NCI-H774 (cell line): ENCODE measurements around the gene MYO18A.
"Not testable (repeated sequence)": the region's sequence is repeated elsewhere in the genome, so short reads cannot be mapped to it uniquely, and the experiment has no call there.

Experiments
- DNase-seq: peaks from one replicate; lab custom pipeline; 2025; lab: John Stamatoyannopoulos, UW

The MYO18A gene, protein sequence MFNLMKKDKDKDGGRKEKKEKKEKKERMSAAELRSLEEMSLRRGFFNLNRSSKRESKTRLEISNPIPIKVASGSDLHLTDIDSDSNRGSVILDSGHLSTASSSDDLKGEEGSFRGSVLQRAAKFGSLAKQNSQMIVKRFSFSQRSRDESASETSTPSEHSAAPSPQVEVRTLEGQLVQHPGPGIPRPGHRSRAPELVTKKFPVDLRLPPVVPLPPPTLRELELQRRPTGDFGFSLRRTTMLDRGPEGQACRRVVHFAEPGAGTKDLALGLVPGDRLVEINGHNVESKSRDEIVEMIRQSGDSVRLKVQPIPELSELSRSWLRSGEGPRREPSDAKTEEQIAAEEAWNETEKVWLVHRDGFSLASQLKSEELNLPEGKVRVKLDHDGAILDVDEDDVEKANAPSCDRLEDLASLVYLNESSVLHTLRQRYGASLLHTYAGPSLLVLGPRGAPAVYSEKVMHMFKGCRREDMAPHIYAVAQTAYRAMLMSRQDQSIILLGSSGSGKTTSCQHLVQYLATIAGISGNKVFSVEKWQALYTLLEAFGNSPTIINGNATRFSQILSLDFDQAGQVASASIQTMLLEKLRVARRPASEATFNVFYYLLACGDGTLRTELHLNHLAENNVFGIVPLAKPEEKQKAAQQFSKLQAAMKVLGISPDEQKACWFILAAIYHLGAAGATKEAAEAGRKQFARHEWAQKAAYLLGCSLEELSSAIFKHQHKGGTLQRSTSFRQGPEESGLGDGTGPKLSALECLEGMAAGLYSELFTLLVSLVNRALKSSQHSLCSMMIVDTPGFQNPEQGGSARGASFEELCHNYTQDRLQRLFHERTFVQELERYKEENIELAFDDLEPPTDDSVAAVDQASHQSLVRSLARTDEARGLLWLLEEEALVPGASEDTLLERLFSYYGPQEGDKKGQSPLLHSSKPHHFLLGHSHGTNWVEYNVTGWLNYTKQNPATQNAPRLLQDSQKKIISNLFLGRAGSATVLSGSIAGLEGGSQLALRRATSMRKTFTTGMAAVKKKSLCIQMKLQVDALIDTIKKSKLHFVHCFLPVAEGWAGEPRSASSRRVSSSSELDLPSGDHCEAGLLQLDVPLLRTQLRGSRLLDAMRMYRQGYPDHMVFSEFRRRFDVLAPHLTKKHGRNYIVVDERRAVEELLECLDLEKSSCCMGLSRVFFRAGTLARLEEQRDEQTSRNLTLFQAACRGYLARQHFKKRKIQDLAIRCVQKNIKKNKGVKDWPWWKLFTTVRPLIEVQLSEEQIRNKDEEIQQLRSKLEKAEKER (N-terminal part only)

DNA sequence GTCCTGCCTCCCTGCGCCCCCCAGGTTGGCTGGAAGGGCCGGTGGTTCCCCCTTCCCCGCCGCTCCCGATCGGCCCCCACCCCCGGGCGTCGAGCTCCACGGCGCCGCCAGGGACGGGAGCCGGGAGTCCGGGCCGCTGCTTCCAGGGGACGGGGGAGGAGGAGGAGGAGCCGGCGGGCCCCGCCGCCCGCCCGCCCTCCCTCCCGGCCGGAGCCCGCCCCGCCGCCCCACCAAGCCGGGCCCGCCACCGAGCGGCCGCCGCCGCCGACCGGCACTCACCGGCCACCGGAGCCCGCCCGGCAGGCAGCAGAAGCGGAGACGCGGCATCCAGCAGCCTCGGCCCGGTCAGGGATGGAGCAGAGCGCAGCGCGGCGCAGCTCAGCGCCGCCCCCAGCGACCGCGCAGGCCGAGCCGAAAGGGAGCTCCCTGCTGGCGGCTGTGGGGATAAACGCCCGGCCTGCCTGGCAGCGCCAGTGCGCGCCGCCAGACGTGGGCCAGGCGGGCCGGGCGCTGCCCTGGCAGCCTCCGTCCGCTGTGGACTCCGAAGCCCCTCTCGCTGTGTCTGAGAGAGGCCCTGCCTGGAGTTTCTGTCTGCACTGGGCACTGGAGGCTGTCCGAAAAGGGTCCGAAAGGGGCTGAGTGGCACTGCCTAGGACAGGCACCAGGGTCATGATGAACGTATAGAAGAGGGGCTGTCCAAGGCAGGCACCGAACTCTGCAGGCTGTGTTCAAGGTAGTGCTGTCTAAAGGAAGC, at the start of gene MYO18A:
Gene MYO18A, minus strand, starts transcription at position 365 of the 754 bp plus-strand sequence. CDS start 13,458 bp downstream, outside the sequence.
- peak; percentile 74 for DNase-seq

DNA sequence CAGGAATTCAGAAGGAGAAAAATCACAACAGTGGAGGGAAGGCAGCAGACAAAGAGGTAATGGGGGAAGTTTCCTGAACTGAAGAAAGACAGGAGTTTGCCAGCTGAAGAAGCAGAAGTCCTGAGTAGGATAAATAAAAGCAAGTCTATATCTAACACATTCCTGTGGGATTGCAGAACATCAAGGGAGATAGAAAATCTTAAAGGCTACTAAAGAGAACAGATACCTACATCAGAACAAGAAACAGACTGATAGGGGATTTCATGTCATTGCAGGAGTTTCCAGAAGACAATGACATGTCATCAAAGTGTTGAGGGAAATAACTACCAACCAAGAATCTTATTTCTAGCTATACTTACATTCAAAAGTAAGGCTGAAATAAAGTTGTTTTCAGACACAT, 45.2 kb upstream of the MYO18A start:
- no peak for DNase-seq

DNA sequence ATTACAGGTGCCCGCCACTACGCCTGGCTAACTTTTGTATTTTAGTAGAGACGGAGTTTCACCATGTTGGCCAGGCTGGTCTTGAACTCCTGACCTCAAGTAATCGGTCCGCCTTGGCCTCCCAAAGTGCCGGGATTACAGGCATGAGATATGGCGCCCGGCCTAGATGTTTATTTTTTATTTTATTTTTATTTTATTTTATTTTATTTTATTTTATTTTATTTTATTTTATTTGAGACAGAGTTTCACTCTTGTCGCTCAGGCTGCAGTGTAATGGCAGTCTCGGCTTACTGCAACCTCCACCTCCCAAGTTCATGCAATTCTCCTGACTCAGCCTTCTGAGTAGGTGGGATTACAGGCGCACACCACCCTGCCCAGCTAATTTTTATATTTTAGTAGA, 41.1 kb upstream of the MYO18A start:
- not testable (repeated sequence) for DNase-seq

DNA sequence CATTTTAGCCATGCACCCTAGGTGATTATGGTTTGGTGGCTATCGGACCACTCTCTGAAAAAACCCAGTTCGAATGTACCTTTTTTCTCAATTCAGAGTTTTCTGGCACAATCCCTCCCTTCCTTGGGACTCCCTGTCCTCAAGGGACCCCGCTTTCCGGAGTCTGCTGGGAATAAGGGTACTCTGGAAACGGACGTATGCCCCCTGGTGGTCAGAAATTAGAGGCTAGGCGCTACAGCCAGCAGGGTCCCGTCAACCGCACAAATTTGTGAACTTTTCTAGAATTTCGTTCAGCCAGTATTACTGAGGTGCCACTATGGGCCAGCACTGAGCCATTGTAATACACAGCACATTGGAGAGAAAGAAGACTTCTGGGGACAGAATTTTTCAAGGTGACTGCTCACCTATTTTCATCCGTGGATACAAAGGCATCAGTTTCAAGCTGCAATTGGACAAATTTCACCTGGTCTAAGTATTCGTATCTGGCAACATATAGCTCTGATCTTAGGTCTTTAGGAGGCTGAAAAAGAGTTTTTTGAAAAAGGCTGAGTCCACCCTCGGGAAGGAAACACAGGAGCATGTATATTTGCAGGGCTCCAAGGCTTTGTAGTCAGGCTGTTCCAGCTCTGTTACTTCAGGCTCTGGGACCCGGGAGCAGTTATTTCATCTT, 39.3 kb upstream of the MYO18A start:
- DNase-seq, result peak; percentile 75

DNA sequence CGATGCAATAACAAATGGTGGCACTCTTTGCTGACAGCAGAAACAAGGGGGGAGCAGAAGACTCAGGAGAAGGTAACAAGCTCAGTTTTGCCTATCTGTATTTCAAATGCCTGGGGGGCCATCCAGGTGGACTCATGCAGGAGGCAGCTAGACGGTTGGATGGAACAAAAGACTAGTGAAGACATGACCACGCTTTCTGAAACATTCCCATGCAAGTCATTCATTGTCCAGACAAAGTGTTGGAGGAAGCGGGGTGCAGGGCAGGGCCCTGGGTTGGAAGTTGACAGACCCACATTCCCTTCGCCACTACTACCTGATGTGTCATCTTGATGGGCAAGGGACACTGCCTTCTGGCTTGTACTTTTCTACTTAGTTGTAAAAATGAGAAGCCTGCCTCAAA, 36.7 kb upstream of the MYO18A start:
- DNase-seq, result no peak

DNA sequence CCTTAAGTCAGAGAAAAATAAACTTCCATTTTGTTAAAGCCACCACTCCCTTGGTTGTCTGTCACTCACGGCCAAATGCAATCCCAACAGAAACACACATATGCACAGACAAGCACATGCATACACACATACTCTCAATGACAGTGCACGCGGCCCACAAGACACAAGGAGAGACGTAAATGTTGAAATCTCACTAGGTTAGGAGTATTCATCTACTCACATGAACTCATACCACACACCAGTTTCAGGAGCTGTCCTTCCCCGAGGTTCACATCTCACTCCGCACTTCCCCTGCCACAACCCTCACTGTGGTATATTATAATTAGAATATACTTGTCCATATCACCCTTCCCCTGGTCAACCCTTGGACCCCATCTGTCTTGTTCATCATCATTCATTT, 36.0 kb upstream of the MYO18A start:
- DNase-seq, result no peak

DNA sequence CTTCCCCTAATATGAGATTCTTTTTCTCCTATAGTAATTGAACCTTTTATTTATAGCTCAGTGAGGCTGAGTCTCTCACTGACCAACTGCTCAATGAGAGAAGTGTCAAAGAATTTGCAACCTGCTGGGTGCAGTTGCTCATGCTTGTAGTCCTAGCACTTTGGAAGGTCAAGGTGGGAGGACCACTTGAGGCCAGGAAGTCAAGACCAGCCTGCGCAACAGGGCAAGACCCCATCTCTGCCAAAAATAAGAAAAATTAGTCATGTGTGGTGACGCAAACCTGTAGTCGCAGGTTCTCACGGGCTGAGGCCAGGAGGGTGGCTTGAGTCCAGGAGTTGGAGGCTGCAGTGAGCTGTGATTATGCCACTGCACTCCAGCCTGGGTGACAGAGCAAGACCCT, 35.5 kb upstream of the MYO18A start:
- no peak for DNase-seq

DNA sequence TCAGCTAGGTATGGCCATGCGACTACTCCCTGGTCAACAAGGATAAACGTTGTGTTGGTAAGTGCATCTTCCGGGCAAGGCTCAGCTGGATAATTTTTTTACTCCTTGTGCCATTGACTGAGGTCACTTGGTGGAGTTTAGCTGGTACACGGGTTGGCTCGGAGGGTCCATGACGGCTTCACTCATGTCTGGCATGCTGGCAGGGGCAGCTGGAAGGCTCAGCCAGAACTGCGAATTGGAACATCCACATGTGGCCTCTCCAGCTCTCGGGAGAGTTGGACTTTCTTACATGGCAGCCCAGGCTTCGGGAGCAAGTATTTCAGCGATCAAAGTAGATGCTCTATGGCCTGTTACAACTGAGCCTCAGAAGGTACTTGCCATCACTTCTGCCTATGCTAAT, 35.0 kb upstream of the MYO18A start:
- DNase-seq, result no peak

DNA sequence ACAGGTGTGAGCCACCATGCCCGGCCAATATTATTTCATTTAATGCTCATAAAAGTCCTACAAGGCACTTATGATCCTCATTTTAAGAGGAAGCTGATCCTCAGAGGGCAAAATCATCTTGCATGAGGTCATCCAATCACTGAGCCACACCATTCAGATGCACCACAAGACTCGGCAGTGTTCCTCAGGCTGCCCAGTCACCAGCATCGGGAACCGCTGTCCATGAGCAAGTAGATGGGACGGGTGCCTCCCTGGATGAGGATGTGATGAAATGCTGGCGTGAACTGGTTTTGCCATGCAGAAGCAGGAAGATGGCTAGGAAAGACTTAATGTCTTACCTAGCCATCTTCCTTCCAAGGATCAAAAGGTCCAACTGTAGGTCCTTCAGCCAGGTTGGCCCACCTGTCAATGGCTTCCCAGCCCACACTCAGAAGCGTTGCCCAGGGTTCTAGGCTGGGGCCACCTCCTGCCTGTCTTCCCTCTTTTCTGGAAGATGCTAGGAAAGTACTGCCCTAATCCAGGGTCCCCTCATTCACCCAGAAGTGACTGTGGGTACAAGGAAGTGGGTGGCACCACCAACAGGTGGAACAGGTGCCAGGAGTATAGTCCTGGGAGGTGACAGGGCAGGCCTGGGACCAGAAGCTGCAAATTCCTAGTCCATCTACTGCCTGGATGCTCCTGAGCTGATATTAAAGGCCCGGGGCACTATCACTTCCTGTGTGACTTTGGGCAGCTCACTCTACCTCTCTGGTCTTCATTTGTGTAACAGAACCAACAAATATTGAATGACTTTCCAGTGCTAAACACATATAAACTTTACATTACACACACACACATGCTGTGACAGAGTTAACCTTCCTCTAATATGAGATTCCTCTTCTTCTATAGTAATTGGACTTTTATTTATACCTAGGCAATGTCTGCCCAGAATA, 34.3 kb upstream of the MYO18A start:
- no peak for DNase-seq

DNA sequence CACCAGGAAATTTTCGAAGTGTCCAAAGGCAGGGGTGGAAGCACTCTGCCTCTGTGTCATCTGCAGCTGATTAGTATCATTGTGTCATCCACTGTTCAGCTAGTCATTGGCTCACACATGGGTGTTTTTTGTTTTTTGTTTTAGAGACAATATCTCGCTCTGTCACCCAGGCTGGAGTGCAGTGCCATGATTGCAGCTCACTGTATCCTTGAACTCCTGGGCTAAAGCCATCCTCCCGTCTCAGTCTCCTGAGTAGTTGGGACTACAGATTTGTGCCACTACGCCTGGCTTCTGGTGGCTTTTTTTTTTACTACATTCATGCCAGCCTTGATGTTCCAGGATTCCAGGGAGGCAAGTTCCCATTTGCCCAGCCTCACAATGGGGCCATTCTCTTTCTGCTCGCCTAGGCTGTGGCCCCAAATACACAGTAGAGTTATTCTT, 32.5 kb upstream of the MYO18A start:
- no peak for DNase-seq

DNA sequence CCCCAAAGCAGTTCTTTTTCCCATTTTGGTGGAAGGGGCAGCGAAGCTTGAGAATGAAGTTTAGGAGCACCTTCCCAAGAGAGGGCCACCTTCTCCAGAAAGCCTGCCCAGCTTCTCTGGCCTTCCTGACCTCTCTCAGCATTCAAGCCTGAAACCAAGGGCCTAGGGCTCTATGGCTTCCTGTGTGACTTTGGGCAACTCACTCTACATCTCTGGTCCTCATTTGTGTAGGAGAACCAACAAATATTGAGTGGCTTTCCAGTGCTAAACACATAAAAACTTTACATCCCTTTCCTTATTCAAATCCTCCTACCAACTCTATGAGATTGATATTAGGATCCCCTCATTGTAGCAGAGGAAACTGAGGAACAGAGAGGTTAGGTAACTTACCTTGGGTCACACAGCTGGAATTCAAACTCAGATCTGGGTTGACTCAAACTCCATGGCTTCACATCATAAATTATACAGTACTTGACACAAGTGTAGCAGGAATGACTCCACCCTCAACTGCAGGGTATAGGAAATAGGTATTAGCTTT, 32.0 kb upstream of the MYO18A start:
- DNase-seq, result no peak

DNA sequence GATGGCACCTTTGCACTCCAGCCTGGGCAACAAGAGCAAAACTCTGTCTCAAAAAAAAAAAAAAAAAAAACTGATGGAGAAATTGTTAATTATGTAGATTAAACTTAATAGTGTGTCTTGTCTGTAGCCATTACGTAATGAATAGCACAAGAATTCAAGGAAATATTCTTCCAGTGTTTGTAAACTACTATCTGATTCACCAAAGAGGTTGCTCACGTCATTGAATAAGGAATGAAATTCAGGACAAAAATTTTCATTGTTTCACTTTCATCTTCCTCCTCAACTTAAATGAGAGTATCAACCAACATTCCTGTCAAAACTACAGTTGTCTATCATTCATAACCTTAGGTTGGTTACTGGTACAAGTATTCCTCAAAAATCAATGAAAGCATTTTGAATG, 30.7 kb upstream of the MYO18A start:
- DNase-seq, result no peak

DNA sequence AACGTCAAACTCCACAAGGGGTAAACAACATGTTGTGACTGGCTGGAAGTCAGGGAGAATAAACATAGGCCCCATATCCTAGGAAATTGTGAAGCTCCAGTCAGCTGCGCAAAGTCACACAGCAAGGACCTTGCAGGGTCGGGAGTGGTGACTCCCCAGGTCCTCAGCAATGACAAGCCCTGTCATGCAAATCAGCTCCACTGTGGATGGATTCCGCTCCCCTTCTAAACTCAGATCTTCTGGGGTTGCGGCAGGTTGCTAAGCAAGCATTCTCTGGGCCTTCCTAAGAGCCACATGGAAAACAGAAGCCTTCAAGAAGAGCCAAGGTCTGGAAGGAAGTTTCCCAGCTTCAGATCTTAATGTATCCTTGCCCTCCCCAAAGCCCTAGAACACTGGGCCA, 28.9 kb upstream of the MYO18A start:
- DNase-seq, result no peak

DNA sequence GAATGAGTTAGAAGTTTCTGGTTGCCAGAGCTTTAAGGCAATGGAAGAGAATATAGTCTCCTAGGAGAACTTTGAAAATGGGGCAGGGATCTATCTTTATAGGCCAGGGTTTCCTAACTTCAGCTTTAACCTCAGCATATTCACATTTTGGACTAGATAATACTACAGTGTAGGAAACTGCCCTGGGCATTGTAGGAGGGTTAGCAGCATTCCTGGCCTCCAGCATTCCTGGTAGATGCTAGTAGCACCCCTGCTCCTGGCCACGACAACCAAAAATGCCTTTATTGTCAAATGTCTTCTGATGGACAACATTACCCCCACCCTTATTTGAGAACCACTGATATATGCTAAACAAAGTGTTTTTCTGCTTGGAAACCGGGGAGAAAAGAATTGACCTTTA, 27.8 kb upstream of the MYO18A start:
- no peak for DNase-seq

DNA sequence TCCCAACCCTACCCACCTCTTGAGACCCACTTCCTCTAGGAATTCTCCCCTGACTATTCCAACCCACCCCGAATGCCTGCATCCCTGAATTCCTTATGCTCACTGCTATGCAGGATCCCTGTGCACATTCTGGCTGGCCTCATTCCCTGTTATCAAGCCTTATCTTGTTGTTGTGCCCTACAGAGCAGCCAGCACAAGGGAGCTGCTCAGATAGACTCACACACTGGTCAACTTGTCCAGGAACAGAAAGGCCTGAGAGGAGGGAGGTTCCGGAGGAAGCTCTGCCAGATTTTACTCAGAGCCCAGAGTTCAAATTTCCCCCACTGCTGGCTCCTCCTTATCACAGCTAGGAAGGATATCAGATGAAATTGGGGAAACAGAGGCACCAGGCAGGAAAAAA, 24.8 kb upstream of the MYO18A start:
- no peak for DNase-seq

DNA sequence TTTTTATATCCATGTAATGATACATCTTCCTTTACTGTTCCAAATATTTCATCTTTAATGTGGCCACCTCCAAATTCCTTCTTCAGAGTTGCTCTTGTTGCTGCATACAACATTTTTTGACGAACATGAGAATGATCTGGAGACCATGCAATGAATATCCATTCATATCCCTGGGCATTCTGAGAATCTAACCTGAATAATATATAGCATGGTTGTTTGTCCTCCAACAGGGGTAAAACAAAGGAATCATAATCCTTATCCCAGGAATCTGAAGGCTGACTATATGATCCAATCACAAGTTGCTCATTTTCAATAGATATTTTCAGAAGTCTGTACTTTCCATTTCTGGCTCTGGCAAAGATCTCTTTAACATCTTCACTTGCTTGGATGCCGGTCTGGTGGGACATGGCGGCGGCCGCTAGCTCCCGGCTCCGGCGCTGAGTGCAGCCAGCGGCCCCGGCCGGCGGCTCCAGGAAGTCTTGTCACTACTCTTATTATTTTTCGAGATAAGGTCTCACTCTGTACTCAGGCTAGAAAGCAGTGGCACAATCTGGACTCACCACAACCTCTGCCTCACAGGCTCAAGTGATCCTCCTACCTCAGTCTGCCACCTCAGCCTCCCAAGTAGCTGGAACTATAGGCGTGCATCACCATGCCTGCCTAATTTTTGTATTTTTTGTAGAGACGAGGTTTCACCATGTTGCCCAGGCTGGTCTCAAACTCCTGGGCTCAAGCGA, 24.0 kb upstream of the MYO18A start:
- DNase-seq, result not testable (repeated sequence)

DNA sequence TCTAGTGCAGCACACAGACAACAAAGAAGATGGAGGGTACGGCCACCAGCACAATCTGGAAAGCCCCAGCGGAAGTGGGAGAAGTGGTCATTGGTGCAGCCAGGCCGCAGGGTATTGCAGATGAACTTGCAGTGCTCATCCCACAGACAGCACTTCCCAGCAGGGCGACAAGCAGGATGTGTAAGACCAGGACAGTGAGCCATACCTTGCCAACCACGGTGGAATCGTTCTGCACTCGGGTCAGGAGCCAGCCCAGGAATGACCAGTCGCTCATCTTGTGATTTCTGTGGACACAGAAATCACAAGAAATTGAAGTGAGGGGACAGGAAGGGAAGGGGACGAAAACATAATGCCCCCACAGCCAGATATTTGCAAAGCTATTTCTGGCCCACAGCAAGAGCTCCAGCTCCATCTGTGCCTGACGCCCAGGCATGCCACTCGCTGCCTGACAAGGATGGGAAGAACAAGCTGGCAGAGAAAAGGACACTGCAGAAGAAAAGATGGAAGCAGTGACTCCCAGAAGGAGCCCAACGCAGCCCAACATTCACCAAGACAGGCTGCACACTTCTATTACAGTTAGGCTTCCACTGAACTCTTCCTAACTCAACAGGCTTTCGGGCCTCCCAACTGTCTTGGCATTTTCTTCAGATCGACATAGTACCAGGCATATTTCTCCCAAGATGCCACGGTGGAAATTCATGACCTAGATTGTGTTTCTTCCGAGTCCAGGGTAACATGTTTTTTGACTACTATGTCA, 17.5 kb upstream of the MYO18A start:
- DNase-seq, result no peak
